Kidney tubule cell (primary cell): Measurements from ENCODE around the gene CIDEC.

ENCODE experiments used
- DNase-seq: peaks from one replicate; pipeline ENCODE4 v3.0.0-alpha.2; 2018; ENCODE audit warnings: low spot score

The CIDEC gene

GRCh38 chr3:9846231-9846630, 33.8 kb downstream of the CIDEC start:
- no peak for DNase-seq

- DNase-seq: peak; percentile 95
Observed at GRCh38 chr3:9843715-9844438, 36.2 kb downstream of the CIDEC start, which contains the start of gene RPUSD3. TSS of gene RPUSD3 (minus strand) at chr3:9844008. CDS start at chr3:9843990, 18 bp downstream.

- no peak for DNase-seq
Observed at GRCh38 chr3:9841015-9841414, 39.0 kb downstream of the CIDEC start.

- DNase-seq: no peak
Observed at GRCh38 chr3:9838856-9839255, 41.2 kb downstream of the CIDEC start.

- DNase-seq: no peak
Observed at GRCh38 chr3:9837701-9838582, 42.1 kb downstream of the CIDEC start.

DNA sequence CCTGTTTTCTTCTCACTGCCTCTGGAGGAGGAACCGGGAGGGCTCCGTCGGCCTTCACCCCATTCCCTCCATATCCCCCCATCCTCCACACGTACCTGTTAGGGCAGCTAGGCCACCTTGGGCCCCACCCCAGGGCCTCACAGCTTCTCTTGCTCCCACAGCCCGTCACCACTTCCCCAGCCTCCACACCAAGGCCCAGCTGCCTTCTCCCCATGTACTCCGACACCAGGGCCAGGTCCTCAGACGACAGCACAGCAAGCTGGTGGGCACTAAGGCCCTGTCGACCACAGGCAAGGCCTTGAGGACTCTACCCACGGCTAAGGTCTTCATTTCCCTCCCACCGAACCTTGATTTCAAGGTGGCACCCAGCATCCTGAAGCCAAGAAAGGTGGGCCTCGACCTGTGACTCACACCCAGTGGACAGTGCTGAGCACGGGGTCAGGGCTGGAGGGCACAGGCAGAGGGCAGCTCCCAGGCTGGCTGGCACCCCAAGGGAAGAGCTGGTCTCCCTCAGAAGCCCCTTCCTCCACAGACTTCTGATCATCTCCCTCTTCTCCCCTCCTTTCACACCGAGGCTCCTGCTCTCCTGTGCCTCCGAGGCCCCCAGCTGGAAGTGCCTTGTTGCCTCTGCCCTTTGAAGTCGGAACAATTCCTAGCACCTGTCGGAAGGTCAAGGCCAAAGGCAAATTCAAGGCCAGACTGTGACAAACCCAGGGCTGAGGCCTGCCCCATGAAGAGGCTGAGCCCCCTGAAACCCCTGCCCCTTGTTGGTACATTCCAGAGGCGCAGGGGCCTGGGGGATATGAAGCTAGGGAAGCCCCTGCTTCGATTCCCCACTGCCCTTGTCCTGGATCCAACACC, 45.3 kb downstream of the CIDEC start:
- no peak for DNase-seq

DNA sequence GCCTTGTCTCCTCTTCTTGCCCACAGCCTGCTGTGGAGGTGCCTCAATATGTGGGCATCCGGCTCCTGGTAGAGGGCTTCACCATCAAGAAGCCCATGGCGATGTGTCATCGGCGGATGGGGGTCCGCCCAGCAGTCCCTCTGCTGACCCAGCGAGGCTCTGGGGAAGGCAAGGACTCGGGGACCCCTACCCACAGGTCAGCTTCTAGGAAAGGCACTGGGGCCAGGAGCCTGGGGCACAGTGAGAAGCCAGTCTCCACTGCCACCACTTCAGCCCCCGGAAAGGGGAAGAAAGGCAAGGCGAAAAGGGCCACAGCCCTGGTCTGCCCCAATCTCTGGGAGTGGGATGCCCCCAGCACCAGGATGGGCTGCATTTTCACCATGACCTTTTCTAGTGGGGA, 47.0 kb downstream of the CIDEC start:
- no peak for DNase-seq

DNA sequence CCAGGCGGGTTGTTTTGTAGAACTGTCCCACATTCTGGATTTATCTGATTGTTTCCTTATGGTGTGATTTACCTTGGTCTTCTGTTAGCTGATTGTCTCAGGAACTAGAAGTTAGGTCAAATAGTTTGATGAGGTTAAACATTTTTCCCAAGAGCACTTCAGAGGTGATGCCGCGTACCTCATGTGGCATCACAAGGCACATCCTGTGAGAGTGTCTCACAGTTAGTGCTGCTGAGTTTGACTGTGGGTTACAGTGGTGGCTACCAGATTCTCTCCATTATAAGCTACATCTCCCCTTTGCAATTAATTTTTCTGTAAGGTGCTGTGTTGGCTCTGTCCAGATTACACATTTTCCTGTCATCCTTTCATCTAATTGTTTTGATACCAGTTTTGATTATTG, 48.8 kb downstream of the CIDEC start:
- no peak for DNase-seq

DNA sequence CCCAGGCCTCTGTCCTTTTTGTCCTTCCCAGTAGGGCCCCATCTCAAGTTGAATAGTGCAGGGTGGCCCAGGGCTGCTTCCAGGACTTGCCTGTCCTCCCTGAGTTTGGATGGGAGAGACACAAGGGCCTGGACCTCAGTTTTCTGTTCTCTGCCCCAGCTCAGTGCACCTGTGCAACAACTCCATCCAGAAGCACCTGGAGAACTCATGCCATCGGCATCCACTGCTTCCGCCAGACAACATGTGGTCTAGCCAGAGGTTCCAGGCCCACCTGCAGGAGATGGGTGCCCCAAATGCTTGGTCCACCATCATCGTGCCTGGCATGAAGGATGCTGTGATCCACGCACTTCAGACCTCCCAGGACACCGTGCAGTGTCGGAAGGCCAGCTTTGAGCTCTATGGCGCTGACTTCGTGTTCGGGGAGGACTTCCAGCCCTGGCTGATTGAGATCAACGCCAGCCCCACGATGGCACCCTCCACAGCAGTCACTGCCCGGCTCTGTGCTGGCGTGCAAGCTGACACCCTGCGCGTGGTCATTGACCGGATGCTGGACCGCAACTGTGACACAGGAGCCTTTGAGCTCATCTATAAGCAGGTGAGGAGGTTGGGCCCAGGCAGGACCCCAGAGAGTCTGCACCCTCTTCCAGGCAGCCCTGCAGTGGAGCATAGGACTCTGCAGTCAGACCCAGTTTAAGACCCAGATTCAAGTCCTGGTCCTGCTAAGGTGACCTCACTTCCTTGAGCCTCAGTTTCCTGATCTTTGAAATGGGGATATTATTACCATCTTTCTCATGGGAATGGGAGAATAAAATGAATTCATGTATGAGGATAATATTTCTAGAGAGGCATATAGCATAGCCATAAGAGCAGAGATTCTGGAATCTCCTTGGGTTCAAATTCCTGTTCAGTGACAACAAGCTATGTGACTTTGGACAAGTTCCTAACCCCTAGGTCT, 51.0 kb downstream of the CIDEC start:
- DNase-seq: no peak

DNA sequence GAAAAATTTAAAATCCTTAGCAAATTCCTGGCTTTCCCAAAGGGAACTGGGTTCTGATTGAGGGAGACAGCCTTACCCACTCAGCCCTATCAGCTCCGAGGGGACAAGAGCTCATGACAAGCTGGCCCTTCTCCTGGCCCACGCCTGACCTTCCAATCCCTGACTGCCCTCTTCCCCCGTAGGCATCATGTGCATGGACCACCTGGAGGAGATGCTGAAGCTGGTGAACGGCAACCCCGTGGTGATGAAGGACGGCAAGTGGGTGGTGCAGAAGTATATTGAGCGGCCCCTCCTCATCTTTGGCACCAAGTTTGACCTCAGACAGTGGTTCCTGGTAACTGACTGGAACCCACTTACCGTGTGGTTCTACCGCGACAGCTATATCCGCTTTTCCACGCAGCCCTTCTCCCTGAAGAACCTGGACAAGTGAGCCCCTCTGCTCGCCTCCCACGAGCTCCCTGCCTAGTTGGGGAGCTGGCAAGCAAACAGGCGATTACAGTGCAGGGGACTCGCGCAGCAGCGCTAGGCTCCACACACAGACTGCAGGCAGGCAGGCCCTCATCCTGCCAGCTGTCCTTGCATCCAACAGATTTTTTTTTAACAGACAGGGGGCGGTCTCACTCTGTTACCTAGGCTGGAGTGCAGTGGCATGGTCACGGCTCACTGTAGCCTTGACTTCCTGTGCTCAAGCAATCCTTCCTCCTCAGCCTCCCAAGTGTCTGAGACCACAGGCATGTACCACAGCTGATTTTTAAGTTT, 53.1 kb downstream of the CIDEC start:
- DNase-seq: peak; percentile 43

DNA sequence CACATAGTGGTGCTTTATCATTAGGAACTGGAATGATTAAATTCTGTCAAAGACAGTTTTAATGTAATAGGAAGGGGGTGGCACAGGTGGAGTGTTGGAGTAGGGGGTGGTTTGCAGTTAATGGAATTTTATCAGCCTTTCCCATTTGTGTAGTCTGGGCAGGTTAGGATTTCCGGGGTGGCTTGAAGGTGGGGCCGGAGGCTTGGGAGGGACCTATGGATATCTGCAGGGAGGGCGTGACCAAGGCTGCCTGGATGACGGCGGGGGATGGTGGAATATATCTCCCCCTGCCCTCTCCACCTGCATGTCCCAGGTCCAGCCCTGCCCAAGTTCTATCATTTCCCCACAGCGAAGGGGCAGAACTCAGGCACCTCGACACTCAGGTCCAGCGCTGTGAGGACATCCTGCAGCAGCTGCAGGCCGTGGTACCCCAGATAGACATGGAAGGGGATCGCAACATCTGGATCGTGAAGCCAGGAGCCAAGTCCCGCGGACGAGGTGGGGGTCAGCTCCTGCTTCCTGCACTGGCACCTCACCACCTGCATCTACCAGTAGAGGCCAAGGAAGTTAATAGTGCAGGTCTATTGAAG, 54.5 kb downstream of the CIDEC start:
- no peak for DNase-seq

GRCh38 chr3:9820946-9821345, 59.1 kb downstream of the CIDEC start:
- DNase-seq: no peak

- DNase-seq: no peak
Observed at GRCh38 chr3:9820543-9820942, 59.5 kb downstream of the CIDEC start.

DNA sequence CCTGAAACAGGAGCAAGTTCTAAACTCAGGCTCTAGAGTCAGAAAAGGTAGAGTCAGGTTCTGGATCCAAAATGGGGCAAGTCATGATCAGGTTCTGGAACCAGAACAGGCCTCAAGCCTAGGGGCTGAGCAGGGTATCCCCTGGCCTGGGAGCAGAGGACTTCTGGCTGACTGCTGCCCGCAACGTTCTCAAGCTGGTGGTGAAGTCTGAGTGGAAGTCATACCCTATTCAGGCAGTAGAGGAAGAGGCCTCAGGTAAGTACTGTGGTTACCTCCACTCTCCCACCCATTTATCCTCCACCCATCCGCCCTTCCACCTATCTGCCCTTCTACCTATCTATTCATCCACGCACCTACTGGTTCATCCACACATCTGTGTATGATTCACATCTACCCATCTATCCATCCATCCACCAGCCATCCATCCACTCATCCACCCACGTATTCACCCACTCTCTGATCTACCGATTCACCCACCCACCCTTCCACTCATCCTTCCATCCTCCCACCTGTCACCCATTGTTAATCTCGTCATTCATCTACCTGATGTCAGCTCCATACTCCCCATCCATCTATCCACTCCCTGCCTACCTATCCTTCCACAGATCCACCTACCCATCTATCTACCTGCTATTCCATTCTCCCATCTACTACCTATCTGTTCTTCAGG, 61.3 kb downstream of the CIDEC start:
- no peak for DNase-seq

DNA sequence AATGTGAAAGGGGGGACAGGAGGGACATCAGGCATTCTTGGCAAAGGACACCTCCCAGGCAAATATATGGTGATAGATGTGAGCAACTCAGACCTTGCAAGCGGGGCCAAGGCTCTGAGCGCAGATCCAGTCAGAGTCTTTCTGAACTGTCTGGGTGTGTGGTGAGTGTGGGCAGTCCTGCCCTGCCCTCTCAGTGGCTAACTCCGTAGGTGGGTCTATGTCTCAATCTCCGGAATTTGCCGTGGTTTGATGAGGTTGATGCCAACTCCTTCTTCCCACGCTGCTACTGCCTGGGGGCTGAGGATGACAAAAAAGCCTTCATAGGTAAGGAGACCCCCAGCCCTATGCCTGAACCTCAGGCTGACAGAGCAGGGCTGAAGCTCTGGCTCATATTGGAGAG, 62.6 kb downstream of the CIDEC start:
- DNase-seq: no peak
